ENCODE measurements around the gene C10orf120.
A peak's percentile ranks its signal among the peaks of the same experiment; 100 is the strongest.

The C10orf120 gene

GRCh38 chr10:122725768-122726167, 26.1 kb upstream of the C10orf120 start:
- TF ChIP-seq ZNF600 (tag by site-specific recombination; IDR thresholded peaks at IDR 0.05) = no peak
- no peak for TF ChIP-seq ZNF704 (tag by site-specific recombination; IDR thresholded peaks at IDR 0.05)
- TF ChIP-seq ZNF549 (tag by site-specific recombination; IDR thresholded peaks at IDR 0.05) = no peak
- TF ChIP-seq KLF8 (tag by site-specific recombination; IDR thresholded peaks at IDR 0.05) = no peak
- TF ChIP-seq ZEB2 (tag by site-specific recombination; IDR thresholded peaks at IDR 0.05) = no peak
- no peak for TF ChIP-seq ZNF843 (tag by site-specific recombination; IDR thresholded peaks at IDR 0.05)
- TF ChIP-seq, protein P1, sequence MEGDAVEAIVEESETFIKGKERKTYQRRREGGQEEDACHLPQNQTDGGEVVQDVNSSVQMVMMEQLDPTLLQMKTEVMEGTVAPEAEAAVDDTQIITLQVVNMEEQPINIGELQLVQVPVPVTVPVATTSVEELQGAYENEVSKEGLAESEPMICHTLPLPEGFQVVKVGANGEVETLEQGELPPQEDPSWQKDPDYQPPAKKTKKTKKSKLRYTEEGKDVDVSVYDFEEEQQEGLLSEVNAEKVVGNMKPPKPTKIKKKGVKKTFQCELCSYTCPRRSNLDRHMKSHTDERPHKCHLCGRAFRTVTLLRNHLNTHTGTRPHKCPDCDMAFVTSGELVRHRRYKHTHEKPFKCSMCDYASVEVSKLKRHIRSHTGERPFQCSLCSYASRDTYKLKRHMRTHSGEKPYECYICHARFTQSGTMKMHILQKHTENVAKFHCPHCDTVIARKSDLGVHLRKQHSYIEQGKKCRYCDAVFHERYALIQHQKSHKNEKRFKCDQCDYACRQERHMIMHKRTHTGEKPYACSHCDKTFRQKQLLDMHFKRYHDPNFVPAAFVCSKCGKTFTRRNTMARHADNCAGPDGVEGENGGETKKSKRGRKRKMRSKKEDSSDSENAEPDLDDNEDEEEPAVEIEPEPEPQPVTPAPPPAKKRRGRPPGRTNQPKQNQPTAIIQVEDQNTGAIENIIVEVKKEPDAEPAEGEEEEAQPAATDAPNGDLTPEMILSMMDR (tag by site-specific recombination; IDR thresholded peaks at IDR 0.05) = 0 out of 2 replicates have a peak, but pooled peaks have one; percentile 26
- no peak for TF ChIP-seq GLIS2 (tag by site-specific recombination; IDR thresholded peaks at IDR 0.05)
- Histone ChIP-seq H3K4me3 (ENCODE audit: low read depth, low read length) (no peak overlapping the region), H3K36me3 (ENCODE audit: control insufficient read depth in 2 of 2, insufficient read depth in 1 of 2, low read length in 2 of 2) (no peaks in the 10 kb centered on the region), H3K4me1 (ENCODE audit: control insufficient read depth, insufficient read depth, low read length) (no peaks in the 10 kb centered on the region), H3K9me3 (ENCODE audit: control insufficient read depth, insufficient read depth, low read depth, low read length) (no peaks in the 10 kb centered on the region), H3K27ac (ENCODE audit: extremely low read depth, low read depth, low read length) (no peak overlapping the region)
- ChIA-PET CTCF (interaction anchor here (0.7 to 1.9 kb wide), 5 partner anchors 9 to 77 kb away, joined by 3 to 8 read pairs (median 3); no protein-coding TSS in a partner anchor), POLR2A (no interaction called here)

GRCh38 chr10:122725006-122725405, 25.4 kb upstream of the C10orf120 start:
- TF ChIP-seq ZNF223 (tag by site-specific recombination; IDR thresholded peaks at IDR 0.05) (no peak), ZNF292 (tag by site-specific recombination; IDR thresholded peaks at IDR 0.05; ENCODE audit: borderline replicate concordance, low read depth) (no peak), ZNF624 (tag by site-specific recombination; IDR thresholded peaks at IDR 0.05) (no peak), ZNF843 (tag by site-specific recombination; IDR thresholded peaks at IDR 0.05) (no peak), MEIS1 (CRISPR knock-in tag; IDR thresholded peaks at IDR 0.05; ENCODE audit: borderline replicate concordance) (no peak), ZNF138 (tag by site-specific recombination; IDR thresholded peaks at IDR 0.05; ENCODE audit: borderline replicate concordance) (no peak), GFI1B (tag by site-specific recombination; IDR thresholded peaks at IDR 0.05) (no peak), ZNF133 (tag by site-specific recombination; IDR thresholded peaks at IDR 0.05) (no peak), TRIM28 (IDR thresholded peaks at IDR 0.05; ENCODE audit: borderline replicate concordance, low read length) (no peak), ZNF146 (tag by site-specific recombination; IDR thresholded peaks at IDR 0.05) (no peak), ZBTB48 (tag by site-specific recombination; IDR thresholded peaks at IDR 0.05) (no peak), ZNF837 (tag by site-specific recombination; IDR thresholded peaks at IDR 0.05) (no peak), PRDM1 (tag by site-specific recombination; IDR thresholded peaks at IDR 0.05) (0 out of 2 replicates have a peak, but pooled peaks have one; percentile 5)
- TF ChIP-seq, protein P2, sequence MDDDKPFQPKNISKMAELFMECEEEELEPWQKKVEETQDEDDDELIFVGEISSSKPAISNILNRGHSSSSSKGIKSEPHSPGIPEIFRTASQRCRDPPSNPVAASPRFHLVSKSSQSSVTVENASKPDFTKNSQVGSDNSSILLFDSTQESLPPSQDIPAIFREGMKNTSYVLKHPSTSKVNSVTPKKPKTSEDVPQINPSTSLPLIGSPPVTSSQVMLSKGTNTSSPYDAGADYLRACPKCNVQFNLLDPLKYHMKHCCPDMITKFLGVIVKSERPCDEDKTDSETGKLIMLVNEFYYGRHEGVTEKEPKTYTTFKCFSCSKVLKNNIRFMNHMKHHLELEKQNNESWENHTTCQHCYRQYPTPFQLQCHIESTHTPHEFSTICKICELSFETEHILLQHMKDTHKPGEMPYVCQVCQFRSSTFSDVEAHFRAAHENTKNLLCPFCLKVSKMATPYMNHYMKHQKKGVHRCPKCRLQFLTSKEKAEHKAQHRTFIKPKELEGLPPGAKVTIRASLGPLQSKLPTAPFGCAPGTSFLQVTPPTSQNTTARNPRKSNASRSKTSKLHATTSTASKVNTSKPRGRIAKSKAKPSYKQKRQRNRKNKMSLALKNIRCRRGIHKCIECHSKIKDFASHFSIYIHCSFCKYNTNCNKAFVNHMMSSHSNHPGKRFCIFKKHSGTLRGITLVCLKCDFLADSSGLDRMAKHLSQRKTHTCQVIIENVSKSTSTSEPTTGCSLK (tag by site-specific recombination; IDR thresholded peaks at IDR 0.05) = no peak
- TF ChIP-seq, protein P3, sequence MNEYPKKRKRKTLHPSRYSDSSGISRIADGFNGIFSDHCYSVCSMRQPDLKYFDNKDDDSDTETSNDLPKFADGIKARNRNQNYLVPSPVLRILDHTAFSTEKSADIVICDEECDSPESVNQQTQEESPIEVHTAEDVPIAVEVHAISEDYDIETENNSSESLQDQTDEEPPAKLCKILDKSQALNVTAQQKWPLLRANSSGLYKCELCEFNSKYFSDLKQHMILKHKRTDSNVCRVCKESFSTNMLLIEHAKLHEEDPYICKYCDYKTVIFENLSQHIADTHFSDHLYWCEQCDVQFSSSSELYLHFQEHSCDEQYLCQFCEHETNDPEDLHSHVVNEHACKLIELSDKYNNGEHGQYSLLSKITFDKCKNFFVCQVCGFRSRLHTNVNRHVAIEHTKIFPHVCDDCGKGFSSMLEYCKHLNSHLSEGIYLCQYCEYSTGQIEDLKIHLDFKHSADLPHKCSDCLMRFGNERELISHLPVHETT (tag by site-specific recombination; IDR thresholded peaks at IDR 0.05) = no peak
- TF ChIP-seq, protein P4, sequence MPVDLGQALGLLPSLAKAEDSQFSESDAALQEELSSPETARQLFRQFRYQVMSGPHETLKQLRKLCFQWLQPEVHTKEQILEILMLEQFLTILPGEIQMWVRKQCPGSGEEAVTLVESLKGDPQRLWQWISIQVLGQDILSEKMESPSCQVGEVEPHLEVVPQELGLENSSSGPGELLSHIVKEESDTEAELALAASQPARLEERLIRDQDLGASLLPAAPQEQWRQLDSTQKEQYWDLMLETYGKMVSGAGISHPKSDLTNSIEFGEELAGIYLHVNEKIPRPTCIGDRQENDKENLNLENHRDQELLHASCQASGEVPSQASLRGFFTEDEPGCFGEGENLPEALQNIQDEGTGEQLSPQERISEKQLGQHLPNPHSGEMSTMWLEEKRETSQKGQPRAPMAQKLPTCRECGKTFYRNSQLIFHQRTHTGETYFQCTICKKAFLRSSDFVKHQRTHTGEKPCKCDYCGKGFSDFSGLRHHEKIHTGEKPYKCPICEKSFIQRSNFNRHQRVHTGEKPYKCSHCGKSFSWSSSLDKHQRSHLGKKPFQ (tag by site-specific recombination; IDR thresholded peaks at IDR 0.05) = peak; percentile 76
- POLR2A ChIA-PET = no interaction called here
- no peak overlapping the region for H3K27ac ChIP-seq (ENCODE audit: extremely low read depth, low read depth, low read length)
- H3K9me3 ChIP-seq (ENCODE audit: control insufficient read depth, insufficient read depth, low read depth, low read length) = no peaks in the 10 kb centered on the region
- no peaks in the 10 kb centered on the region for H3K4me1 ChIP-seq (ENCODE audit: control insufficient read depth, insufficient read depth, low read length)
- no peak overlapping the region for H3K4me3 ChIP-seq (ENCODE audit: low read depth, low read length)
- CTCF ChIA-PET = no interaction called here
- H3K36me3 ChIP-seq (ENCODE audit: control insufficient read depth in 2 of 2, insufficient read depth in 1 of 2, low read length in 2 of 2) = no peaks in the 10 kb centered on the region

Measured in HEK293 (cell line).